GM19193 (cell line): ENCODE measurements around the gene PAIP2.

Source experiments
- POLR2A ChIP-seq: IDR thresholded peaks from 4 replicates; pipeline ENCODE4 v1.6.1; 2011; ENCODE audit not compliant: insufficient read depth, insufficient read length; ENCODE audit errors: extremely low read depth

Gene PAIP2

DNA sequence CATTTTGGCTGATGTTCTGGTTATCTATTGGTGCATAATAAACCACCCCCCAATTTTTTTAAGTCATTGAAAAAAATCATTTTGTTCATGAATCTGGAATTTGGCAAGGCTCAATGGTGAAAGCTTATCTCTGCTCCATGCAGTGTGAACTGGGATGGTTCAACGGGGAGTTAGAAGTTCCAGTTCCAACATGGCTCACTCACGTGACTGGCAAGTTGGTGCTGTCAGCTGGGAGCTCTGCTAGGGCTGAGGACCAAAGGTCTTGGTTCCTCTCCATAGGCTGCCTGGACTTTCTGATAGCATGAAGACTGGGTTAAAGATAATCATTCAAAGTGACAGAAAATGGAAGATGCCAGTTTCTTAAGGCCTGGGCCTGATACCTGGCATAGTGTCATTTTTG lies 65.3 kb downstream of the PAIP2 start:
- TF ChIP-seq POLR2A, result no peak

DNA sequence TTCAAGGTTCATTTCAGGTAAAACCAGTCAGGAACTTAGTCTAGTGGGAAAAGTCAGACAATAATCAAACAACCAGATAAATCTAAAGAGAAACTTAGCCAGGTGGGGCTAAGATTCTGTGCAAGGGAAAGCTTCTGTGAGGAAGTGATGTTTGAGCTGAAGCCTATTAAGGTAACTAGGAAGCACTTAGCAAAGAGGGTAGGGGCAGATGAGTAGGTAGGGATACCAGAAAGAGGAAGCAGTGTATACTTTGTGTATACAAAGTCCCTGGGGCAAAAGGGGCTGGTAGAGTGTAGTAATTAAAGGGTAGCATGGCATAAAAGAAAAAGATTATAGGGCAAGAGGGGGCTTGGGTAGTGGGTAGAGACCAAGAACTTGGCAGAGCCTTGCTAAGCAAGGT lies 65.9 kb downstream of the PAIP2 start:
- TF ChIP-seq POLR2A, result no peak

DNA sequence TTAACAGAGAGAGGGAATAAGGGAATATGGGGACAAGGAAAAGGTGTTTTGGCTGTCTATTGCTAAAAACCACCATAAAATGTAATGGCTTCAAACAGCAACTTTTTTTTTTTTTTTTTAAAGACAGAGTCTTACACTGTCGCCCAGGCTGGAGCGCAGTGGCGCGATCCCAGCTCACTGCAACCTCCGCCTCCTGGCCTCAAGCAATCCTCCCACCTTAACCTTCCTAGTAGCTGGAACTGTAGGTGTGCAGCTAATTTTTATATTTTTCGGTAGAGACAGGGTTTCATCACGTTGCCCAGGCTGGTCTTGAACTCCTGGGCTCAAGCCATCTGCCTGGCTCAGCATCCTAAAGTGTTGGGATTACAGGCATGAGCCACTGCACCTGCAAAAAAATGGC lies 66.5 kb downstream of the PAIP2 start:
- no peak for TF ChIP-seq POLR2A

DNA sequence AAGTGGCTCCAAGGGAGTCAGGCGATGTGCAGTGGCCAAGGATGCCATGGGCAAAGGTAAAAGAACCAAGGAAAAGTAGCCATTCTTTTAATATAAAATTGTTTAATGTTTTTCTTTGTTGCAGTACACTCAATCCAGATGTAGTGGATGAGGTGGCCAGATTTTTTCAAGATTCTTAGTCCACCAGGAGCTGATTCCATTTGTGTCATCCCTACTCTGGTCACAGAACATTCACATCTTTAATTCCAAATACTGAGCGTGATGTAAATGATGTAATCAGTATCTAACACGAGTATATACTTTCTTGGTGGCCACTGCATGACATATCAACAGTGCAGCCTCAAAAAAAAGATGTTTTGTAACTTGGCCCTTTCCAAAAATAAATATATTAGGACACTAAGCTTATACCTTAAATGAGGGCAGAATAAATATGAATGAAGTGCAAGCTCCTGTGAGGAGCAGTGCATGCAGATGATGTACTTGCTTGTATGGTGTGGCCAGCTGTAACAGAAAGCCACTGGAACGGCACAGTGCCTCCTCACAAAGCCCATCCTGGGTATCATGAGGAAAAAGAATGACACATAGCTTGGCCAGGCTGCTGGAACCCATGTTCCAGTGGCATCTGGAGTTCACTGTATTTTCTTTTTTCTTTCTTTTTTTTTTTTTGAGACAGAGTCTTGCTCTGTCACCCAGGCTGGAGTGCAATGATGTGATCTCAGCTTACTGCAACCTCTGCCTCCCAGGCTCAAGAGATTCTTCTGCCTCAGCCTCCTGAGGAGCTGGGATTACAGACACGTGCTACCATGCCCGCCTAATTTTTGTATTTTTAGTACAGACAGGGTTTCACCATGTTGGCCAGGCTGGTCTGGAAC lies 68.7 kb downstream of the PAIP2 start:
- TF ChIP-seq POLR2A, result no peak

DNA sequence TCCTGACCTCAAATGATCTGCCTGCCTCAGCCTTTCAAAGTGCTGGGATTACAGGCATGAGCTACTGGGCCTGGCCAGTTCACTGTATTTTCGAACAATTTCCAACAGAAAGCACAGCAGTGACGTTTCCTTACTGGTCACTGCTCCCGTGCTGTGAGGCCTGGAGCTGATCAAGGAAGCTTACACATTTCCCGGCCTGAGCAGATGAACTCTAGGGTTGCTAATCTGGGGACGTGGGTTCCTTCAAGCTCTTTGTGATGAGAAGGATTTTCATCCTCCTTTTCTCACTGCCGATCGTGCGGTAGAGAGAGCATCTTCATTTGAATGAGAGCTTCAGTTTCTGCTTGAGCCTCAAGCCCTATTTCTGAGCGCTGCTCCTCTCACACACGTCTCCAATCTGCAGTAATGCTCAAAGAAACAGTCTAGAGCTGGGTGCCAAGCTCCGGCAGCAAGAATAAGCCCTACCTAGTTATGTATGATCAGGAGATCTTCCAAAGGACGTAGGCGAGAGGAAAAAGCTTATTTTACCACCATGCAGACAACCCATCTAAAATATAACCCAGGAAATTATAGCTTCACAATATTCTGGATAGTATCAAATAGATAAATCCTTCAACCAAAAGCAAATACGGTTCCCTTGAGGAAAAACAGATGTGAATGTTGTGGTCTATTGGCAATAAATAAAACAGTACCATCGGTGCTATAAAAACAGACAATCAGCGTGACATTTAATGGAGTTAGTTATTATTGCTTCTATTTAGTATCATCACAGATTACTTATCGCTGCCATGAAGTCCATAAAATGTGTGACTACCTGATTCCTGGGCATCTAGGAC lies 69.6 kb downstream of the PAIP2 start:
- no peak for TF ChIP-seq POLR2A

DNA sequence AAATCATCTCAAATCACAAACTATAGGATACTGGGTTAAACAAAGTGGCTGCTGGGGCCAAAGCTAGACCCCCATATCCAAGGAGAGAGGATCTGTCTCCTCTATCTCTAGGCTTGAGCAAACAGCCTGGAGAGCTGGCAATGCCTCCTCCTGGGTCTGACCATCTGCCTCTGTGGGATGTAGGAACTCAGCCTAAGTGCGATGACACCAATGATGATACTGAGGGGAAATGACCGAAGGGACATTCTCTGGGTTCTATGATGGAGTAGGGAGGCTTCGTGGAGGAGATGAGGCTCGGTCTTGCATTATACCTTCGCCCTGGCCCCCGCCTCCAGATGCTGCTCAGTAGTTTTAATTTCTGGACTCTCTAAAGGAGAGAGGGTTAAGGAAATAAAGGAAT lies 71.5 kb downstream of the PAIP2 start:
- no peak for TF ChIP-seq POLR2A

DNA sequence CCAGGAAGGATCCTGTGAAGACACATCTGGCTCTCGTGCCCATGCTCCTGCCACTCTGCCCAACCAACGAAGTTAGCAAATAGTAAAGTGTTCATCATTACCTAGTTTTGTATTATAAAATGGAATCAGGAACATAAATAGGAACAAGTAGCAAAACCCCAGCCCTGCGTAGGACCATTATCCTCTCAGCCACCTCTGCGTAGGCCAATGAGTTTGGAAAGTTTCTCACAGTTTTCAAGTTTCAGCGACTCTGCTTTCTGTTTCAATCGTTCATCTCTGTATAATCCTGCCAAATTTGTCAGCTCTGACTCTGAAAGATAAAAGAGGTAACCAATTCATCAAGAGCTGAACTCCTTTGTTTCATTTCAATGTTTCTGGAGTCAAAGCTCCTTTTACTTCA lies 72.3 kb downstream of the PAIP2 start:
- TF ChIP-seq POLR2A, result no peak

DNA sequence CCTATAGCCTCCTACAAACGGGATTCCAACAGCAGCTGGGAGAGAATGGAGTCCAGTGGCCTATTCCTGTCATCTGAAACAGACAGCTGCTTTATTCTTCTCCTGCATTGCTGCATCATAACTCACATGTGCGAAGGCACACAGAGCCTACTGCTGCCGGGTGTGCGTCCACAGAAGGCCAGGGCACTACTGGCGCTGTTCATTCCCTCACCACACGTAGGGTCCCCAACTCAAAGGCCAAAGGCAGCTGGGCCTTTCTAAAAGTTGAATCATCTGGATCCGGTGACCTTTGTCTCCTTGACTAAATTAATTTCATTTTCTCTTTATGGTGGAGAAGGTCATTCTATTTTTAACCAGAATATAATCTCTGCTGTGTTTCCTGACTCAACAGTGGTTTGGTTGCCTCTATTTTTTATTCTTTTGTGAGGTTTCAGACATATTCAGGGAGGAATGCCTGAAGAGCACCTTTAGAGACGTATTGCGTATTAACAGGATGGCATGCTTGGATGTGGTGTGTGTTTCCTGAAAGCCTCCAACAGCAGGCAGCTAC lies 73.0 kb downstream of the PAIP2 start:
- no peak for TF ChIP-seq POLR2A

DNA sequence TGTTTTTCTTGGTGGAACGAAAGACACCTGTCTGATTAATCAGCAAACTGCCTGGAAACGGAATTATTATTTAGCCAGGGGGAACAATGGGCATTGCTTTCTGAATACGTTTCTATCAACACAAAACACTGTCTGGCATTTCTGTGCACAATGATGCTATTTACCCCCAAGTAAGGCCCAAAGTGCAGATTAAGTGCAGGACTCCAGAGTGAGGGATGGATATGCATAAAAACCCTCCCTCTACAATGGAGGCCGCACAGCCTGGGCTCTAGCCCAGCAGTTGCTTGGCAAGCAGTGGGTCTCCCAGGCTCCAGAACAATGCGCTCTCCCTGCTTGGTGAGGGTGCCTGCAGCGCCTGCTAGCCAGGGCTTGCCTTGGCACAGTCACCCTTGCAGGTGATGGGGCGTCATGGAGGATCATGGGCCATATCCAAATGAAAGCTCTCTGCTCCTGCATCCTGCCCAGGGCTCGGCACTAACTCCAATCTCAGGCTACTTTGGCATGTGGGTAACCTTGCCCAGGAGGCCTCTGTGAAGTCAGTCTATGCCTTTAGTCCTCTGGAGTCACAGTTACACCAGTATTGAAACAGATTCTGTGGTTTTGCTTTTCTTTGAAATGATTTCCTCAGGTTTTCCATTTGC lies 73.7 kb downstream of the PAIP2 start:
- no peak for TF ChIP-seq POLR2A

DNA sequence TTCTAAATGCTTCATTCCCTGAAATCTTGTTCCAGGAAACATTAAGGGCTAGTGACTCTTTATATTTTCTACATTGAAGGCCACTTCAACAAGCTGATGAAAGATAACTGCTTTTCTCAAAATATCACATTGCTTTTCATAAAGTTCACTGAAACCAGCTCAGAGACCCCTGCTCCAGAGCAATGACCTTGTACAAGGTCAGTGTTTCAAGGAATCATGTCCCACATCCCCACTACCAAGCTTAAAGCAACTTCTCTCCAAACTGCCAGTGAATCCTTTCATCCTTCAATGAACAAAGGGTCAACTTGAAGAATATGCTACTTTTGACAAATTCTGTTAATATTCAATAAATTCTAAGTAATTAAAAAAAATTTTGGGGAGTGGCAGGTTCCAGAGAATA lies 74.2 kb downstream of the PAIP2 start:
- no peak for TF ChIP-seq POLR2A

DNA sequence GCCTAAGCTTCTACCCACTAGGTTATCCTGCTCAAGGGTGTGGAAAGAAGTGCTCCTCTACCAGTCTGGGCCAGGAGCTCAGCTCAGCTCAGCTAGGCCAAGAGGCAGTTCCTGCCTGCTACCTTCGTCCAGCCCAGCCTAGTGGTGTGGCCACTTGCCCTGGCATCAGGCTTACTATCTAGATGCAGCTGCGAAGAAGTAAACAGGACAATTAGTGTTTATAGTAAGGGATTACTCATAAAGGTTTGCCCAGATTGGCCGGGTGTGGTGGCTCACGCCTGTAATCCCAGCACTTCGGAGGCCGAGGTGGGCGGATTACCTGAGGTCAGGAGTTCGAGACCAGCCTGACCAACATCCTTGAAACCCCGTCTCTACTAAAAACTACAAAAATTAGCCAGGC lies 75.0 kb downstream of the PAIP2 start:
- TF ChIP-seq POLR2A, result no peak

DNA sequence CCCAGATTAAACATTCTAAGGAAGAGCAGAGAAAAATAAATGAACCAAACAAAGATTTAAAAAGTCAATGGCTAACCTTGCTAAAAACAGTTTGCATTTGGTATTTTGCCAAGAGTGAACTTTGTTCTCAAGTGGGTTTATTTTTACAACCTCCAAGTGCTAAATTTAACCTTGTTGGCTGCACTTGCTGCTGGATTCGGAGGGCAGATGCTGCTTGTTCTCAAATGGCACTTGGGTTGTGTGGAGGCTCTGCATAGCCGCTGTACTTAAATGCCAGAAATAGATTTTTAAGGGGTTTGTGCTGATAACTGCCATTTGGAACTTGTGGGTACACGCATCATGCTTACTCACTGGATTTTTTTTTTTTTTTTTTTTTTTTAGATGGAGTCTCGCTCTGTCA lies 75.6 kb downstream of the PAIP2 start:
- no peak for TF ChIP-seq POLR2A

DNA sequence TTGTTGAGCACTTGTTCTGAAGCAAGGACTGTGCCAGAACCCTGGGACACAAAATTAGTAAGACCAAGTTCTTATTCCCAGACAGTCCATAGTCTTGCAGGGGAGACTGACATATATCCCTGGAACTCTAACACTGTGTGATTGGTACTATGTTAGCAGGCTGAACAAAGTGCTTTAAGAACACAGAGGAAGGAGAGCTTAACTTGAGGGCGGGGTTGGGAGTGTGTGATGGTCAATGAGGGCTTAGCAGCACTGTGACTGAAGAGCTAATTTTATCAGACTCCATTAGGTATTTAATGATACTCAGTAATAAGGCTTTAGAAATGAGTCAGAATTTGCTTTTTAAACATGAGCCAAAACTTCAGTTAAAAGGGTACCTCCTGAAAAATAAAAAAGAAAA lies 77.1 kb downstream of the PAIP2 start:
- no peak for TF ChIP-seq POLR2A
